Psoas muscle (tissue), 8 donors: ENCODE measurements around the gene BBIP1. TPM values are rescaled to one million over a fixed set of nuclear protein-coding genes. Genes with fewer than 3 reads are reported as not detected.

ENCODE experiments used
- ATAC-seq, 4 donors: fragments of 200-7000 bp; cut with Tn5 transposase; one replicate each; pipeline ENCODE4 v1.9.1; 2020; ENCODE audit warnings: moderate library complexity in 3 of 4, mild to moderate bottlenecking in 2 of 4
- DNase-seq, 2 donors: peaks; one replicate each; pipeline ENCODE4 v3.0.0-alpha.2; 2020
- H3K27ac ChIP-seq: fragments of 200-600 bp; one replicate; pipeline ENCODE4 v1.8.0; 2022
- H3K27me3 ChIP-seq, 3 donors: fragments of 200-600 bp in 1 of 3; one replicate each; pipeline versions ENCODE4 v1.6.1 to v1.8.0; 2013 to 2022; ENCODE audit warnings: low read length in 2 of 3, mild to moderate bottlenecking in 2 of 3, moderate library complexity in 1 of 3; ENCODE audit not compliant: insufficient read depth in 3 of 3
- H3K36me3 ChIP-seq, 2 donors: fragments of 200-600 bp in 1 of 2; one replicate each; pipeline versions ENCODE4 v1.6.1 to v1.8.0; 2013 to 2022; ENCODE audit warnings: low read depth in 1 of 2, mild to moderate bottlenecking in 1 of 2, moderate library complexity in 1 of 2; ENCODE audit not compliant: insufficient read depth in 1 of 2
- H3K4me1 ChIP-seq: fragments of 200-600 bp; one replicate; pipeline ENCODE4 v1.8.0; 2022
- H3K4me3 ChIP-seq: fragments of 200-600 bp; one replicate; pipeline ENCODE4 v1.8.0; 2022; ENCODE audit warnings: mild to moderate bottlenecking
- H3K9me3 ChIP-seq: fragments of 200-600 bp; one replicate; pipeline ENCODE4 v1.8.0; 2022
- CTCF ChIP-seq: fragments of 200-600 bp; IDR thresholded peaks from one replicate; pipeline ENCODE4 v1.8.0; 2022; ENCODE audit warnings: antibody characterized with exemption
- WGBS, 3 donors: extraction: QIAGEN DNeasy Blood & Tissue Kit; methylation state at CpG; one replicate each; pipeline versions ENCODE4 v1.1.6 to v1.1.7; 2013; 5-methylcytosine and 5-hydroxymethylcytosine counted together
- intact Hi-C, 2 donors: fragments of 100-400 bp; cut with DNase I; formaldehyde crosslinking; loops; one replicate each; pipeline versions ENCODE4 v1.11.0 to v1.14.2; 2022
- polyA plus RNA-seq, 3 donors: library from polyadenylated mRNA; stranded (reverse); fragments of 200-250 nt; gene quantifications; one replicate each; pipeline ENCODE4 v1.2.3, GENCODE V29; 2013
- total RNA-seq, 4 donors: library from RNA; stranded (reverse); fragmentation: NEBNext Ultra II Directional in 2 of 4; extraction: Animal tissue kit (Norgen Biotek cat#: 25700) in 2 of 4; gene quantifications; one replicate each; pipeline versions ENCODE4 v1.2.1 to v1.2.4, GENCODE V29; 2021 to 2023
- donor health status: healthy with polysubstance abuse.
- donor health status: DM: no; HTN: no; CAD: no; lungs with moderate emphysema.
- donor health status: Bipolar disorder and iron deficiency.
- donor health status: healthy.
- donor health status: DM: yes; HTN: yes; CAD: no.
- donor health status: DM: no; HTN: no; CAD: no.
- donor health status: DM: no; HTN: no; CAD: no.
- donor health status: DM: yes; HTN: yes; CAD: no.

The BBIP1 gene
- total and polyA plus RNA-seq, 7 donors: 14.8 to 30.2 (median 16.5) TPM

GRCh38 chr10:110959379-110960332, 40.7 kb upstream of the BBIP1 start:
- DNase-seq (no peak), ATAC-seq (peak in 1 of 4 donors; percentile 24)
- Histone ChIP-seq H3K4me3 (no peak overlapping the region), H3K27me3 (no peaks in the 10 kb centered on the region), H3K27ac (no peak overlapping the region), H3K9me3 (no peaks in the 10 kb centered on the region), H3K4me1 (peaks cover 26% of the 10 kb centered on the region), H3K36me3 (no peaks in the 10 kb centered on the region)
- intact Hi-C loops: no loop called here
- 18 to 37% (median 18%) methylated on average over 4 of the region's 4 CpGs for WGBS, 3 donors
- no peak for TF ChIP-seq CTCF

GRCh38 chr10:110957606-110958005, 38.6 kb upstream of the BBIP1 start:
- no peak overlapping the region for H3K4me3 ChIP-seq
- DNase-seq (no peak), ATAC-seq (no peak)
- intact Hi-C loops: no loop called here
- no peaks in the 10 kb centered on the region for H3K27me3 ChIP-seq
- no peak for TF ChIP-seq CTCF
- peaks cover 20% of the 10 kb centered on the region for H3K4me1 ChIP-seq
- H3K27ac ChIP-seq: no peak overlapping the region
- no peaks in the 10 kb centered on the region for H3K36me3 ChIP-seq
- no peaks in the 10 kb centered on the region for H3K9me3 ChIP-seq
- 59 to 77% (median 64%) methylated on average over 1 of the region's 1 CpG for WGBS, 3 donors

GRCh38 chr10:110951381-110951780, 32.4 kb upstream of the BBIP1 start:
- 94 to 99% (median 97%) methylated on average over 4 of the region's 4 CpGs for WGBS, 3 donors
- peaks cover 3% of the 10 kb centered on the region for H3K4me1 ChIP-seq
- H3K4me3 ChIP-seq: no peak overlapping the region
- peaks cover 0 to 4% of the 10 kb centered on the region in 2 donors for H3K36me3 ChIP-seq
- no peak for ATAC-seq
- DNase-seq: no peak
- intact Hi-C loops: no loop called here
- no peak for TF ChIP-seq CTCF
- H3K27ac ChIP-seq: no peak overlapping the region
- no peaks in the 10 kb centered on the region for H3K27me3 ChIP-seq
- H3K9me3 ChIP-seq: no peaks in the 10 kb centered on the region

- peaks cover 3% of the 10 kb centered on the region for H3K4me1 ChIP-seq
- H3K27ac ChIP-seq: no peak overlapping the region
- no peak for ATAC-seq
- DNase-seq: no peak
- H3K4me3 ChIP-seq: no peak overlapping the region
- no peaks in the 10 kb centered on the region for H3K27me3 ChIP-seq
- WGBS, 3 donors: 71 to 85% (median 84%) methylated on average over 4 of the region's 4 CpGs
- peaks cover 0 to 10% of the 10 kb centered on the region in 2 donors for H3K36me3 ChIP-seq
- TF ChIP-seq CTCF: no peak
- intact Hi-C loops: no loop called here
- no peaks in the 10 kb centered on the region for H3K9me3 ChIP-seq
Measured at GRCh38 chr10:110947061-110947595, 28.1 kb upstream of the BBIP1 start.
